ENCODE results near the gene SAXO1.

SAXO1 gene

DNA sequence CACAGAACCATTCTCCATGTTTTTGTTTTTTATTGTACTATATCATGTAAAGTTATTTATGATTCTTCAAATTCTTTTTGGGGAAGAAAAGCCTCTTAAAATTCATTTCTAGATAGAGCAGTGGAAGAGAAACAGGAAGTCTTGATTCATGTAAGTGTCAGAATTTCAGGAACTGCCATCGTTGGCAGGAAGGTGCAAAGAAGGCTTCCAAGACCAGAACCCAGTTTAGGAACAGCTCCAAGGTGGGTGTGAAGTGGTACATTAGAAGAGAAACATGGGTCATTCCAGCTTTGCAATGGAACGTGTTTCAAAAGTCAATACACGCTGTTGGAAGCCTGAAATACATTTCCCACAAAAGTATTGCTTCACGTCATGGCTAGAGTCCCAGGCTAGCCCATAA lies 14.8 kb downstream of the SAXO1 start:
- Histone ChIP-seq H3K4me2 (no peak overlapping the region), H3K79me2 (ENCODE audit: insufficient read depth, low read depth) (no peaks in the 10 kb centered on the region), H3K27ac (no peak overlapping the region), H3K27me3 (ENCODE audit: insufficient read depth, low read depth) (no peaks in the 10 kb centered on the region), H3K4me1 (ENCODE audit: low read depth, poor library complexity, severe bottlenecking) (no peaks in the 10 kb centered on the region), H3K9ac (no peak overlapping the region), H3K36me3 (ENCODE audit: insufficient read depth) (no peaks in the 10 kb centered on the region), H4K20me1 (ENCODE audit: insufficient read depth) (no peaks in the 10 kb centered on the region), H3K4me3 (IDR thresholded peaks at IDR 0.05; ENCODE audit: insufficient read depth, low read depth, low read length) (no peak overlapping the region), H2AFZ (ENCODE audit: low read depth) (no peak overlapping the region)
- TF ChIP-seq, protein P1, sequence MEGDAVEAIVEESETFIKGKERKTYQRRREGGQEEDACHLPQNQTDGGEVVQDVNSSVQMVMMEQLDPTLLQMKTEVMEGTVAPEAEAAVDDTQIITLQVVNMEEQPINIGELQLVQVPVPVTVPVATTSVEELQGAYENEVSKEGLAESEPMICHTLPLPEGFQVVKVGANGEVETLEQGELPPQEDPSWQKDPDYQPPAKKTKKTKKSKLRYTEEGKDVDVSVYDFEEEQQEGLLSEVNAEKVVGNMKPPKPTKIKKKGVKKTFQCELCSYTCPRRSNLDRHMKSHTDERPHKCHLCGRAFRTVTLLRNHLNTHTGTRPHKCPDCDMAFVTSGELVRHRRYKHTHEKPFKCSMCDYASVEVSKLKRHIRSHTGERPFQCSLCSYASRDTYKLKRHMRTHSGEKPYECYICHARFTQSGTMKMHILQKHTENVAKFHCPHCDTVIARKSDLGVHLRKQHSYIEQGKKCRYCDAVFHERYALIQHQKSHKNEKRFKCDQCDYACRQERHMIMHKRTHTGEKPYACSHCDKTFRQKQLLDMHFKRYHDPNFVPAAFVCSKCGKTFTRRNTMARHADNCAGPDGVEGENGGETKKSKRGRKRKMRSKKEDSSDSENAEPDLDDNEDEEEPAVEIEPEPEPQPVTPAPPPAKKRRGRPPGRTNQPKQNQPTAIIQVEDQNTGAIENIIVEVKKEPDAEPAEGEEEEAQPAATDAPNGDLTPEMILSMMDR (conservative IDR thresholded peaks at IDR 0.05; ENCODE audit: low read depth, low read length) = no peak

DNA sequence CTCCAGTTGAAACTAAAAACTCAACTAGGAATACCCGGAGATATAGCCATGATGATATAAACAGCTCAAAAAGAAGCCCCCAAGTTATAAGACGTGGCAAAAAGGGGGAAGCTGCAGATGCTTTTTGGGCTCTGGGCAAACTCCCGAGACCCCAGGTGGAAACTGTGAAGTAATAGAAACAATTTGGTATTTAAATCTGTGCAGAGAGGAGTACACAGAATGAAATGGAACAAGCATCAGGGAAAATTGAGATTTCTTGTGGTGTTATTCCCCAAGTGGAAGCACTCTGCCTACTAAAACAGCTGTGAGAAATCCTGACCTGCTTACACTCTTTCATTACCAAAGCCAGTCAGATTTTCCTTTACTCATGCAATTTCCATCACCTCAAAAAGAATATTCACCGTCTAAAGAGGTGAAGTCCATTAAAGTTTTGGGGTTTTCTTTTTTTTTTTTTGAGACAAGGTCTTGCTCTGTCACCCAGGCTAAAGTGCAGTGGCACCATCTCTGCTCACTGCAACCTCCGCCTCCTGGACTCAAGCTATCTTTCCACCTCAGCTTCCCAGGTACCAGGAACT lies 23.5 kb downstream of the SAXO1 start:
- H3K36me3 ChIP-seq (ENCODE audit: insufficient read depth) = no peaks in the 10 kb centered on the region
- H3K27ac ChIP-seq = no peak overlapping the region
- no peaks in the 10 kb centered on the region for H4K20me1 ChIP-seq (ENCODE audit: insufficient read depth)
- H3K4me3 ChIP-seq (IDR thresholded peaks at IDR 0.05; ENCODE audit: insufficient read depth, low read depth, low read length) = no peak overlapping the region
- no peaks in the 10 kb centered on the region for H3K4me1 ChIP-seq (ENCODE audit: low read depth, poor library complexity, severe bottlenecking)
- H3K27me3 ChIP-seq (ENCODE audit: insufficient read depth, low read depth) = no peaks in the 10 kb centered on the region
- no peak overlapping the region for H3K9ac ChIP-seq
- H3K79me2 ChIP-seq (ENCODE audit: insufficient read depth, low read depth) = no peaks in the 10 kb centered on the region
- TF ChIP-seq, protein P1 (conservative IDR thresholded peaks at IDR 0.05; ENCODE audit: low read depth, low read length) = no peak
- no peak overlapping the region for H3K4me2 ChIP-seq
- H2AFZ ChIP-seq (ENCODE audit: low read depth) = no peak overlapping the region

- H2AFZ ChIP-seq (ENCODE audit: low read depth) = no peak overlapping the region
- no peaks in the 10 kb centered on the region for H4K20me1 ChIP-seq (ENCODE audit: insufficient read depth)
- no peaks in the 10 kb centered on the region for H3K79me2 ChIP-seq (ENCODE audit: insufficient read depth, low read depth)
- no peak overlapping the region for H3K4me3 ChIP-seq (IDR thresholded peaks at IDR 0.05; ENCODE audit: insufficient read depth, low read depth, low read length)
- TF ChIP-seq, protein P1 (conservative IDR thresholded peaks at IDR 0.05; ENCODE audit: low read depth, low read length) = no peak
- H3K27ac ChIP-seq = no peak overlapping the region
- no peaks in the 10 kb centered on the region for H3K27me3 ChIP-seq (ENCODE audit: insufficient read depth, low read depth)
- no peak overlapping the region for H3K4me2 ChIP-seq
- no peaks in the 10 kb centered on the region for H3K36me3 ChIP-seq (ENCODE audit: insufficient read depth)
- no peak overlapping the region for H3K9ac ChIP-seq
- H3K4me1 ChIP-seq (ENCODE audit: low read depth, poor library complexity, severe bottlenecking) = no peaks in the 10 kb centered on the region
These were observed 32.9 kb downstream of the SAXO1 start for GRCh38 chr9:19000133-19000532.

DNA sequence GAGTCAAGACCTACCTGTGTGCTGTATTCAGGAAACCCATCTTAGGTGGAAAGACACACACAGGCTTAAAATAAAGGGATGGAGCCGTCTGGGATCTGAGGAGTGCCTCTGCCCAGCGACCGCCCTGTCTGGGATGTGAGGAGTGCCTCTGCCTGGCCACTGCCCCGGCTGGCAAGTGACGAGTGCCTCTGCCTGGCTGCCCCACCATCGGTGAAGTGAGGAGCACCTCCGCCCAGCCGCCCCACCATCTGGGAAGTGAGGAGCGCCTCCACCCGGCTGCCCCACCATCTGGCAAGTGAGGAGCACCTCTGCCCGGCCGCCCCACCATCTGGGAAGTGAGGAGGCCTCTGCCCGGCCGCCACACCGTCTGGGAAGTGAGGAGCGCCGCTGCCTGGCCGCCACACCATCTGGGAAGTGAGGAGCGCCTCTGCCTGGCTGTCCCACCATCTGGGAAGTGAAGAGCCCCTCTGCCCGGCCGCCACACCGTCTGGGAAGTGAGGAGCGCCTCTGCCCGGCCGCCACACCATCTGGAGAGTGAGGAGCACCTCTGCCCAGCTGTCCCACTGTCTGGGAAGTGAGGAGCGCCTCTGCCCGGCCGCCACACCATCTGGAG lies 33.7 kb downstream of the SAXO1 start:
- Histone ChIP-seq H3K9ac (no peak overlapping the region), H3K36me3 (ENCODE audit: insufficient read depth) (no peaks in the 10 kb centered on the region), H3K27me3 (ENCODE audit: insufficient read depth, low read depth) (no peaks in the 10 kb centered on the region), H3K27ac (no peak overlapping the region), H3K4me2 (no peak overlapping the region), H3K79me2 (ENCODE audit: insufficient read depth, low read depth) (no peaks in the 10 kb centered on the region), H2AFZ (ENCODE audit: low read depth) (no peak overlapping the region), H3K4me3 (IDR thresholded peaks at IDR 0.05; ENCODE audit: insufficient read depth, low read depth, low read length) (no peak overlapping the region), H4K20me1 (ENCODE audit: insufficient read depth) (no peaks in the 10 kb centered on the region), H3K4me1 (ENCODE audit: low read depth, poor library complexity, severe bottlenecking) (no peaks in the 10 kb centered on the region)
- TF ChIP-seq, protein P1 (conservative IDR thresholded peaks at IDR 0.05; ENCODE audit: low read depth, low read length) = no peak

Data from KMS-11 (cell line).